Lower leg skin (tissue), 3 donors: ENCODE data around the gene PPFIA3.

ENCODE experiments used
- CTCF ChIP-seq, 3 donors: fragments of 450-650 bp; IDR thresholded peaks; one replicate each; pipeline ENCODE4 v1.5.1; 2016; ENCODE audit warnings: antibody characterized with exemption in 3 of 3, mild to moderate bottlenecking in 3 of 3, moderate library complexity in 2 of 3
- POLR2A ChIP-seq, 2 donors: fragments of 450-650 bp; IDR thresholded peaks; one replicate each; pipeline ENCODE4 v1.6.1; 2016 to 2017; ENCODE audit warnings: antibody characterized with exemption in 2 of 2, mild to moderate bottlenecking in 1 of 2, moderate library complexity in 1 of 2

- TF ChIP-seq CTCF (IDR thresholded peaks at IDR 0.05) = no peak
- TF ChIP-seq POLR2A (IDR thresholded peaks at IDR 0.05) = no peak
These were observed 48.6 kb downstream of the PPFIA3 start for GRCh38 chr19:49167857-49168409.
